ENCODE data around the gene UCK1.

Gene UCK1

DNA sequence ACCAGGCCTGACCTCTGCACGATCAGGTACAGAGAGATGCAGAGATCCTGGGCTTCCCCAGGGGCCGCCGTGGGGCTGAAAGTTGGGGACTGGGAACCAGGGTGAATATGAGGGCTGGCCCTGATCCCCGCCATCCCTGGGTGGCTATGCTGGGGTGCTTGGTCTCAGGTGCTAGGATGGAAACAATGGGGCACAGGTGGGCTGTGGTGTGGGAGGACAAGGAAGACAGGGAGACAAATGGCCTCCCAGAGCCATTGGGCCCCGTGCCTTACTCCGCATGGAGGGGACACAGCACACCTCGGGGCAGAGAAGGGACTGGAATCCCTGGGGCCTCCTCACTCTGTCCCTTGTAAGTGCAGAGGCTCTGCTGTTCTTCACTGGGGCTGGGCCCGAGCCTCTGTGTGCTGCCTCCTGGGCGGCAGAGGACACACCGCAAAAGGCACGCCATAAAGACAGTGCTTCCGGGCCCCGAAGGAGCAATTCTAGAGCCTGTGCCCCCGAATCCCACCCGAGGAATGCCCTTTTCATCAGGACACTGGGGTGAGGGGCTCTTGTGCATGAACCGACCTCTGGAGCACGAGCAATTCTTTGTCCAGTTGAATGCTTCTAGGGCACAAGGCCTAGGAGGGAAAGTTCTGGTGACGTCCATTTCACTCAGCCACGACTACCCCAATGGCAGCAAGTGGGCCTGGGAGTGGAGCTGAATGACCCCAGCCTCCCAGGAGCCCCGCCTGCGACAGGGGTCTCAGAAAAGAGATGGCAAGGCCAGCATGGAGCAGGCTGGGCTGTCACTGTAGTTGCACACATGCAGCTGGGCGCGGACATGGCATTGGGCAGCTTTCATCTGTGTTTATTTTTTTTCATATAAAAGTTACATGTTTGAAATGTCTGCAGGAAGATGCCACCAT is 45.1 kb upstream of the UCK1 start:
- no peak overlapping the region for H3K4me3 ChIP-seq (ENCODE audit: low read length)
- H3K9me3 ChIP-seq (replicated peaks; ENCODE audit: insufficient read depth, low read length), result no peaks in the 10 kb centered on the region
- H3K4me2 ChIP-seq (ENCODE audit: low read depth, low read length), result no peak overlapping the region
- TF ChIP-seq EZH2phosphoT487 (IDR thresholded peaks at IDR 0.05; ENCODE audit: low read length) (no peak), EZH2 (optimal IDR thresholded peaks at IDR 0.05; ENCODE audit: low read depth, low read length) (no peak)
- TF ChIP-seq, protein P1, sequence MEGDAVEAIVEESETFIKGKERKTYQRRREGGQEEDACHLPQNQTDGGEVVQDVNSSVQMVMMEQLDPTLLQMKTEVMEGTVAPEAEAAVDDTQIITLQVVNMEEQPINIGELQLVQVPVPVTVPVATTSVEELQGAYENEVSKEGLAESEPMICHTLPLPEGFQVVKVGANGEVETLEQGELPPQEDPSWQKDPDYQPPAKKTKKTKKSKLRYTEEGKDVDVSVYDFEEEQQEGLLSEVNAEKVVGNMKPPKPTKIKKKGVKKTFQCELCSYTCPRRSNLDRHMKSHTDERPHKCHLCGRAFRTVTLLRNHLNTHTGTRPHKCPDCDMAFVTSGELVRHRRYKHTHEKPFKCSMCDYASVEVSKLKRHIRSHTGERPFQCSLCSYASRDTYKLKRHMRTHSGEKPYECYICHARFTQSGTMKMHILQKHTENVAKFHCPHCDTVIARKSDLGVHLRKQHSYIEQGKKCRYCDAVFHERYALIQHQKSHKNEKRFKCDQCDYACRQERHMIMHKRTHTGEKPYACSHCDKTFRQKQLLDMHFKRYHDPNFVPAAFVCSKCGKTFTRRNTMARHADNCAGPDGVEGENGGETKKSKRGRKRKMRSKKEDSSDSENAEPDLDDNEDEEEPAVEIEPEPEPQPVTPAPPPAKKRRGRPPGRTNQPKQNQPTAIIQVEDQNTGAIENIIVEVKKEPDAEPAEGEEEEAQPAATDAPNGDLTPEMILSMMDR (IDR thresholded peaks at IDR 0.05; ENCODE audit: low read length), result no peak
- no peak overlapping the region for H3K9ac ChIP-seq (ENCODE audit: low read length)
- H4K20me1 ChIP-seq (ENCODE audit: insufficient read depth, low read length), result no peaks in the 10 kb centered on the region; the same call in 1 of the 2 replicates
- H3K27ac ChIP-seq (ENCODE audit: low read length), result no peak overlapping the region
- no peaks in the 10 kb centered on the region for H3K4me1 ChIP-seq (ENCODE audit: low read length)
- DNase-seq, result no peak
- H3K27me3 ChIP-seq (replicated peaks; ENCODE audit: insufficient read depth, low read length), result no peaks in the 10 kb centered on the region
- no peaks in the 10 kb centered on the region for H3K79me2 ChIP-seq (ENCODE audit: low read length)
- H3K36me3 ChIP-seq (replicated peaks; ENCODE audit: insufficient read depth, low read length), result 0 out of 2 replicates have a peak, but pooled peaks cover 3% of the 10 kb centered on the region
- H2AFZ ChIP-seq (ENCODE audit: low read length), result no peak overlapping the region
- no peaks in the 10 kb centered on the region for H3K9me2 ChIP-seq (replicated peaks; ENCODE audit: insufficient read depth, low read length)
- no peaks in the 10 kb centered on the region for H3F3A ChIP-seq (ENCODE audit: insufficient read depth, low read length)

DNA sequence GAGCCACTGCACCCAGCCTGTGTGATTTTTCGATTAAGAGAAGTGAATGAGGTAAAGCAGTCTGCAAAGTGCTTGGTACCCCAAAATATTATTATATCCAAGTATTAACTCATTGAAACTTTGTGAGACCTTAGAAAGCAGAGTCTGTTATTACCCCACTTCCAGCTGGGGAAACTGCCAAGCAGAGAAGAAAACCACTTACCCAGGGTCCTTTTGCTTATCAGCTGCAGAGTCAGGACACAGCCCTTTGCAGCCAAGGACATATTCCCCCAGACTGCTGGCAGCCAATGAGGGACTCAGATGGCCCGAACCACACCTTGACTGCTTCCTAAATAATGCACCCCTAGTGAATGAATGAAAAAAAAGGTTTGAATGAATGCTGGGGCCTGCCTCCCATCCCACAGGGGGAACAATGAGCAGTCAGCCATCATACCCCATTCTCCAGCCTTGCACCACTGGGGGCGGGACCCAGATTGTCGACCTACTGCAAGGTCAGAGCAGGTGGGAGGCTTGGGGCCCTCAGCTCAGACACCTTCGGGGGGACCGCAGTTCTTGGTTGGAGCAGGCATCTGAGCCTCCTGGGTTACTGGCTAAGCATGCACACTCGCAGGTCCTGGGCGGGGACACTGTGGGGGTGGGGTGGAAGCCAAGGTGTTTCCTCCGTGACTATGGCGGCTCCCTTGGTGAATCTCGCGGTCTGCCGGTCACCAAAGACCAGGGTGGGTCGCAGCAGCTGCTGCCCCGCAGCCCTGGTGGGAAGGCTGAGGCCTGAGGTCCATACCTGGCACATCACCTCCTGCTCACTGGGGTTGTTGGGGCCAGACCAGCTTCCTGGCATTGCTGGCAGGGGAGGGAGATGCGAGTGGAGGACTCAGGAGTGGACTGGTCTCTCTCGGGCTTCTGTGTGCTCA is 43.9 kb upstream of the UCK1 start:
- Histone ChIP-seq H3K4me3 (ENCODE audit: low read length) (no peak overlapping the region), H3K9ac (ENCODE audit: low read length) (no peak overlapping the region), H3K36me3 (replicated peaks; ENCODE audit: insufficient read depth, low read length) (no peaks in the 10 kb centered on the region; the same call in 1 of the 2 replicates), H3K27ac (ENCODE audit: low read length) (no peak overlapping the region), H4K20me1 (ENCODE audit: insufficient read depth, low read length) (no peaks in the 10 kb centered on the region; the same call in 1 of the 2 replicates), H2AFZ (ENCODE audit: low read length) (no peak overlapping the region), H3K9me3 (replicated peaks; ENCODE audit: insufficient read depth, low read length) (no peaks in the 10 kb centered on the region), H3K27me3 (replicated peaks; ENCODE audit: insufficient read depth, low read length) (no peaks in the 10 kb centered on the region), H3K9me2 (replicated peaks; ENCODE audit: insufficient read depth, low read length) (no peaks in the 10 kb centered on the region), H3K79me2 (ENCODE audit: low read length) (no peaks in the 10 kb centered on the region), H3K4me1 (ENCODE audit: low read length) (no peaks in the 10 kb centered on the region), H3F3A (ENCODE audit: insufficient read depth, low read length) (no peaks in the 10 kb centered on the region), H3K4me2 (ENCODE audit: low read depth, low read length) (no peak overlapping the region)
- no peak for DNase-seq
- TF ChIP-seq EZH2phosphoT487 (IDR thresholded peaks at IDR 0.05; ENCODE audit: low read length) (no peak), EZH2 (optimal IDR thresholded peaks at IDR 0.05; ENCODE audit: low read depth, low read length) (no peak)
- TF ChIP-seq, protein P1 (IDR thresholded peaks at IDR 0.05; ENCODE audit: low read length), result no peak

- Histone ChIP-seq H2AFZ (ENCODE audit: low read length) (no peak overlapping the region), H3K9ac (ENCODE audit: low read length) (no peak overlapping the region), H3K79me2 (ENCODE audit: low read length) (no peaks in the 10 kb centered on the region), H3K4me1 (ENCODE audit: low read length) (no peaks in the 10 kb centered on the region), H3K4me2 (ENCODE audit: low read depth, low read length) (no peak overlapping the region), H3K36me3 (replicated peaks; ENCODE audit: insufficient read depth, low read length) (no peaks in the 10 kb centered on the region; the same call in 1 of the 2 replicates), H3F3A (ENCODE audit: insufficient read depth, low read length) (no peaks in the 10 kb centered on the region), H3K27me3 (replicated peaks; ENCODE audit: insufficient read depth, low read length) (no peaks in the 10 kb centered on the region), H3K27ac (ENCODE audit: low read length) (no peak overlapping the region), H3K9me3 (replicated peaks; ENCODE audit: insufficient read depth, low read length) (no peaks in the 10 kb centered on the region), H3K4me3 (ENCODE audit: low read length) (no peak overlapping the region), H4K20me1 (ENCODE audit: insufficient read depth, low read length) (no peaks in the 10 kb centered on the region), H3K9me2 (replicated peaks; ENCODE audit: insufficient read depth, low read length) (no peaks in the 10 kb centered on the region)
- no peak for DNase-seq
- TF ChIP-seq EZH2 (optimal IDR thresholded peaks at IDR 0.05; ENCODE audit: low read depth, low read length), result no peak
- TF ChIP-seq EZH2phosphoT487 (IDR thresholded peaks at IDR 0.05; ENCODE audit: low read length), result no peak
- TF ChIP-seq, protein P1 (IDR thresholded peaks at IDR 0.05; ENCODE audit: low read length), result no peak
Observed at GRCh38 chr9:131567910-131568309, 36.8 kb upstream of the UCK1 start.

Data from MM.1S (cell line).